GM18861 (cell line): ENCODE measurements around the gene ATG2A.

Experiments
- ATAC-seq: cut with Tn5 transposase; IDR thresholded peaks from one replicate; pipeline ENCODE4 v1.9.1; 2021; ENCODE audit not compliant: unreplicated experiment

Gene ATG2A

DNA sequence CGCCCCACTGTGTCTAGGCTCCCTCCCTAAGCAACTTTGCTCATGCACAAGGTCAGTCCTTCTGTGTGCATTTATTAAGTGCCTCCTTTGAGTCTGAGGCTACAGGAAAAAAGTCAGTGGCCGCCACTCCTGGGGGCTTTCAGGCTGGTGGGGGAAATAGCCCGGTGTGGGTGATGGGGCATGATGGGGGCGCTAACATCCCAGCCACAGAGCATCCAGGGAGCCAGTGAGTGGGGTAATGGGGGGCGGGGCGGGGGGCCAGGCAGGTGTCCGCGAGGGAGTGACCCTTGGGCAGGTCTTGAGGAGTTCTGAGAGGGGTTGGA is 28.6 kb downstream of the ATG2A start:
- no peak for ATAC-seq

DNA sequence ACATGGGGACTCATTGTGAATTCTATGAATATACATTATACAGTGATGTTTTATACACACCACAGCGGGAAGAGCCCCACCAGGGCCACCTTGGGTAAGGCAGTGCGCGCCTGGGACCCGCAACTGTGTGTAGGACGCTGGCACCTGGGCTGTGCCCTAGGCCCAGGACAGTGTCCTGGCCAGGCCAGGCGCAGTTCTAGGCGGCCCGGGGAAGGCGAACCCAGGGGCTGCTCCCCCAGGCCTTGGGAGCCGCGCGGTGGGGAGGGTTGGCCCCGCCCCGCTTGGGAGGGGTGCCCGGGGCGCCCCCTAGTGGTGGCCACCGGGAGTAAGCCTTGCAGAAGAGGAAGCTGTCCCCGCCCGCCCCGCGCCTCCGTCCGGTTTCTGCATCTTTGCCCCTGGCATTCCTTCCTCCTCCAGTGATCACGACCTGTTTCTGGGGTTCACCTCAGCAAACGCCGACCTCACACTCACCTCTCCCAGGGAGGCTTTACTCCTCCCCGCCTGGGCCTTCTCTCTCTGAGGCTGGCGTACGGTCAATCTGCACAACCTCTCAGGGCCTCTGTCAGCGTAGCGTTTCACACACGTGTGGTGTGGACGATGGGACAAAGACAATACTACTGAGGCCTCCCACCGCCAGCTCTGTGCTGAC is 29.1 kb downstream of the ATG2A start:
- ATAC-seq, result no peak

GRCh38 chr11:64887234-64887756 is 29.7 kb downstream of the ATG2A start:
- no peak for ATAC-seq

DNA sequence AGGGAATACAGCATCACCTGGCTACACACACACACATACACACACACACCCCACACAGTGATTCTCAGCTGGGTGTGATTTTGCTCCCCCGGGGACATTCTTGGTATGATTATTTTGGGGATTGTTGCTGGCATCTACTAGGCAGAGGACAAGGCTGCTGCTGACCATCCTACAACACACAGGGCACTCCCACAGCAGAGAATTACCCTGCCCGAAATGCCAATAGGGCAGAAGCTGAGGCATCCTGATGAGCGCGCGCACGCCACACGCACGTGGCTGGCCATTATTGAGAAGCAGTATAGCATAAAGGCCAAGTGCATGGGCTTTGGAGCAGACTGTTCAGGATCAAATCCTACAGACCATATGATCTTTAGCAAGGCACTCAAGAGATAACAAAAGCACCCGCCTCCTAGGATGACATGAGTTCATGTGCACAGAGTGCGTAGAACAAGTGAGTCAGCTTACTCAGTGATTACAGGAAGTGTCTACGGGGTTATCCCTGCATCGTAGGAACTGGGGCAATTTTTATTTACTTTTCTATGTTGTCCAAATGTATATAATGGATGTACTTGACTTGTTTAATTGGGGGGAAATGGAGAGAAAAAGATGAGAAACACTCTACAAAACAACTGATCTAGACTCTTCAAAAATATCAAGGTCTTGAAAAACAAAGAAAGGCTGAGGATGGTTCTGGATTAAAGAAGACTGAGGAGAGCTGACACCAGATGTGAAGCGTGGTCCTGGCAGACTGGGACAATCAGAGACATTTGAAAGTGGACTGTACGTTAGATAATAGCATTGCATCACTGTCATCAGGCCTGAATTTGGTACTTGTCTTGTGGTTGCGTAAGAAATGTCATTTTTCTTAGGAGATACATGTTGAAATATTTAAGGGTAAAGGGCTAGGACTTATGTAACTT is 31.4 kb downstream of the ATG2A start:
- ATAC-seq, result no peak

GRCh38 chr11:64884019-64884418 is 33.0 kb downstream of the ATG2A start:
- ATAC-seq, result no peak

DNA sequence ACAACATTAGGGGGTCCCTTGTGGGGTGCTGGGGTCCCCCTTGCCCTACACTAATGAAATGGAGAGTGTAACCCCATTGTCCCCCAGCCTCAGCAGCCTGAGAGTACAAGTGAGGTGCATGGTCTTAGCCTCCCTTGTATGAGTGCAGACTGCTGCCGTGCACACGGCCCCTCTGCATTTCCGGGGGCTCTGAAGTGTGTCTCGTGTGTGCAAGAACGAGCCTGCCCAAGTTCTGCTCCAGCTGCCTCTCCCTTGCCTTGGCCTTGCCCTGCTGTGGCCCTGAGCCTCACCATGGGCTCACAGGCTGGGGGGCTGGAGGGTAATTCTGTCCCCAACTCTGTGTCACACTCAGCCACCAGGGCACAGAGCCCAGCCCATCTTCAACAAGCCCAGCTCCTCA is 33.4 kb downstream of the ATG2A start:
- no peak for ATAC-seq

DNA sequence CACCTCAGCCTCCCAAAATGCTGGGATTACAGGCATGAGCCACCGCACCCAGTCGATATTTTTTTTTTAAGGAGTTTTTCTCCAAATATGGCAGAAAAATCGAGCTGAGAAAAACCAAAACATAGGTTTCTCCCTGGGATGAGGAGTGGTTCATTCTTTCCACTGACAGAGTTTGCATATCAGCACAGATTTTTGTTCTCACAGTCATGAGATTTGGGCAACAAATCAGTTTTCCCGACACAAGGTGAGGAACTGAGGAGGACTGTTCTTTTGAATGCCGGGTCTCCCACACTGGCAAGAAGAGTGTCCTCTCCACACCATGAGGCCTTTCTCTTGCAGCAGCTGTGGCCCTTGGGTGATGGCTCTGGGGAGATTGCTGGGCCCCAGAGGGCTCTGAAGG is 34.8 kb downstream of the ATG2A start:
- no peak for ATAC-seq

- ATAC-seq, result no peak
Observed at GRCh38 chr11:64881476-64881875, 35.5 kb downstream of the ATG2A start.

GRCh38 chr11:64880240-64881001 is 36.6 kb downstream of the ATG2A start:
- ATAC-seq, result no peak

DNA sequence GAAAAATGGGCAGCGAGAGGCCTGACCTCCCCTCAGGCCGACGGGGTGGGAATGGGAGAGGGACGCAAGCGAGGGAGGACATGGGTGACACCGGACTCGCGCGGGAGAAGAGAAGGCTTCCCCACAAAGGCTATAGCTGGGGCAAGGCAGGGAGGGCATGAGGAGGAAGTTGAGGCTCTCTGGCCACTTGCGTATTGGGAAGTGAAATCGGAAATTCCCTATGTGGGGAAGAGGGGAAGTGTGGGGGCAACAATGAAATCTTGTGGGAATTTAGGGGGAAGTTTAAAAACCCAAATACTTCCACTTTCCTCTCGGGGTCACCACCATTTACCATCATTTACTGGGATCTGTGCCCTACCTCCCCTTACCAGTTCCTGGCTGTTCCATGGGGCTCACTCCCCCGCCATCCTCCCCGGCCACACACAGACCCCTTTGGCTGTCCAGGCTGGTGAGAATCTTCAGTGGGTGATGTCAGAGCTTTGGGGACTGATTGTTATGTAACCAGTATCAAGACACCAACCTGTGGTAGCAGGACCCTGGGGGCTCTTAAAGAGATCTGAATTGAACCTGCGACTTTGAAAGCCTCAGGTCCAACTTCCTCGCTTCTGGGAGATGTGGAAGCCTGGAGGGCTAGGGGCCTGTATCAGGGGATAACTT is 37.6 kb downstream of the ATG2A start:
- no peak for ATAC-seq

DNA sequence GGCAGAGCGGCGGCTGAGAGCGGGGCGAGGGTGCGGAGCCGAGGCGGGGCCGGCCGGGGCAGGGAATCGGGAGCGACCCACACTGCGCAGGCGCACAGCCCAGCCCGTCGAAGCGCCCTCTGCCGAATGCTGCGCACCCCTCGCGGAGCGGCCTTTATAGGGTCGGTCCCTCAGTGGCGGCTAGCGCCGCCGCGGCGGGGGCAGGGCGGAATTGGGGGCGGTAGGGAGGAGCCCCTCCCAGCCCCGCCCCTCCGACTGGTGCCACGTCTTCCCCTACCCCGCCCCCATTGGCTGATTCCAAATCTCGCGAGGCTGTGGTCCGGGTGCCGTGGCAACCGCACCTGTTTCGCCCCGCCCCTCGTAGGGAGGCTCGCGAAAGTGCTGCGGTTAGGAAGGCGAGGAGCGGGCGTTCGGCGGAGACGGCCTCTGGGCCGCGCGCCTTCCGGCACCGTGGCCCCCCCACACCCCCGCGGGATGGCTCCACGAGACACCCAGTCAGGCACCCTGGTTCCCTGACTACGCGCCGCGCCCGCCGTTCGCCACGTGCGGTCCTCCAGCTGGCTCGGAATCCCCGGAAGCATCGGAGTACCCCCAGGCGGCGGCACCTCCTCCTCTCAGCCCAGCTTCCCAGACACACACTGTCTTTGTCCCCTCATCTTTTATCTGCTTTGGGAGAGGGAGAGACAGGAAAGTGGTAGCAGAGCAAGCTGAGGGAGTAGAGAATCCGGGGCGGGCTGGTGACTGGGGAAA is 38.3 kb downstream of the ATG2A start, which contains the start of gene EHD1:
EHD1 (minus strand) TSS at position 128 of the 750 bp plus-strand sequence. CDS start 157 bp downstream, outside the sequence.
- ATAC-seq, result peak; percentile 63

DNA sequence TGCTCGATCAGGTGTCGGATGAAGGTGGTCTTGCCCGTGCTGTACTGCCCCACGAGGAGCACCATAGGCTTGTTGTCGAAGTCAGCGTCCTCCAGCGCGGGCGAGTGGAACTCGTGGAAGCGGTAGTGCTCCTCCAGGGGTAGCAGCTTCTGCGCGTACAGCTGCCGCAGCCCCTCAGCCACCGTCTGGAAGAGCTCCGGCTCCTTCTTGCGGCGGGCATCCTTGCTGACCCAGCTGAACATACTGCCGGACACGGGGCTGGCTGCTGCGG is 38.9 kb downstream of the ATG2A start:
- no peak for ATAC-seq

- peak; percentile 3 for ATAC-seq
Observed at GRCh38 chr11:64877390-64878222, 39.4 kb downstream of the ATG2A start.

- no peak for ATAC-seq
Observed at GRCh38 chr11:64876835-64877341, 40.1 kb downstream of the ATG2A start.

DNA sequence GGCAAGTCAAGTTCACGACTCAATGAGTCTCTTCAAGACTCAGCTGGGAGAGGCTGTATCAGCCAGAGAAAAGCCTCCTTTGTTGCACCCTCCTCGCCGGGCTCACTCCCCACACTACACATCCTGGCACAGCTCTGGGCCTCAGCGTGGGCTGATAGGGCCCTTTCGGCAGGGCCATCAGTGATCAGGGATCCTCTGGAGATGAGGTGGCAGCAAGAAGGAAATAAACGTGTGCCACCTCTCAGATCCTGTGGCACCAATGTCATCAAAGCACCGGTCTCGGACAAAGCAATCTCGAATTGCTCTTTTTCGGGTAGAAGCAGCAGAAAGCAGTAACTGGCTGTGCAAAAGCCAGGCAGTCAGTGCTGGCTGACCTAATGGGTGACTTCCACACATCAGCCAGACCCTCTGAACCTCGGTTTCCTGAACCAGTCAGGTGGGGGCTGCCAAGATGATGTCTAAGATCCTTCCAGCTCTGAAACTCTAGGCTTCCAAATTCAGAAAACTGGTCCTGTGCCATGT is 40.7 kb downstream of the ATG2A start:
- no peak for ATAC-seq

DNA sequence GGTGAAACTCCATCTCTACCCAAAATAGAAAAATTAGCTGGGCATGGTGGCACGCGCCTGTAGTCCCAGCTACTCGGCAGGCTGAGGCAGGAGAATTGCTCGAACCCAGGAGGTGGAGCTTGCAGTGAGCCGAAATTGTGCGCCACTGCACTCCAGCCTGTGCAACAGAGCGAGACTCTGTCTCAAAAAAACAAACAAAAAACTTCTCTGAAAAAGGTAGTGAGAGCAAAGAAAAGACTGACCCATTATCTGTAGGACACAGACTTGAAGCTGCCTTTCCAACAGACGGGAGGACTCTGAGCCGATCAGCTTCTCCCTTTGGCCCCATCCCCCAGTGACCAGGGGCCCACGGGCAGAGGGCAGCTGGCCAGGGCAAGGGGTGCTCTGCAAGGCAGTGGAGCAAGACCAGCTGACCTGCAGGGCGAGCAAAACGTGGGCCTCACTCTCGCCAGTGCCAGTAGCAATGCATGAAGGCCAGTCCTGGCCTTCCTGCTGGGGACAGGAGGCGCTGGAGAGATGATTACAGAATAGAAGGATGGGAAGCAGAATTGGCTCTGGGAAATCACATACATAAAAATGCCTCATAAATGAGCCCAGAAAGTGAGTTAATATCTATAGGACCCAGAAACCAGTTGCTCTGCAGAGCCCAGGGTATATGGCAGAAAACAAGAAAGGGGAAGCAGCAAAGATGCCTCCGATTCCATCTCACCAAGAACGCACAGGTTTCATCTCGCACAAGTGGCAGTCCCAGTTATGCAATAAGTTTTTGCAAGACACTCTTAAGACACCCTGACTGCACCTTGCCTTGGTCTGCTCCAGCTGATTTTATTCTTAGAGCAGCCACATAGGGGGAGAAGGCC is 41.4 kb downstream of the ATG2A start:
- ATAC-seq, result no peak

GRCh38 chr11:64874308-64875240 is 42.4 kb downstream of the ATG2A start:
- ATAC-seq, result no peak
